HG02938 (cell line): ENCODE data around the gene FBXO39.
"Not testable (repeated sequence)": the region's sequence is repeated elsewhere in the genome, so short reads cannot be mapped to it uniquely, and the experiment has no call there.

ENCODE experiments used
- ATAC-seq: cut with Tn5 transposase; IDR thresholded peaks from one replicate; pipeline ENCODE4 v1.9.1; 2021; ENCODE audit warnings: mild to moderate bottlenecking, moderate library complexity; ENCODE audit not compliant: unreplicated experiment

The FBXO39 gene

DNA sequence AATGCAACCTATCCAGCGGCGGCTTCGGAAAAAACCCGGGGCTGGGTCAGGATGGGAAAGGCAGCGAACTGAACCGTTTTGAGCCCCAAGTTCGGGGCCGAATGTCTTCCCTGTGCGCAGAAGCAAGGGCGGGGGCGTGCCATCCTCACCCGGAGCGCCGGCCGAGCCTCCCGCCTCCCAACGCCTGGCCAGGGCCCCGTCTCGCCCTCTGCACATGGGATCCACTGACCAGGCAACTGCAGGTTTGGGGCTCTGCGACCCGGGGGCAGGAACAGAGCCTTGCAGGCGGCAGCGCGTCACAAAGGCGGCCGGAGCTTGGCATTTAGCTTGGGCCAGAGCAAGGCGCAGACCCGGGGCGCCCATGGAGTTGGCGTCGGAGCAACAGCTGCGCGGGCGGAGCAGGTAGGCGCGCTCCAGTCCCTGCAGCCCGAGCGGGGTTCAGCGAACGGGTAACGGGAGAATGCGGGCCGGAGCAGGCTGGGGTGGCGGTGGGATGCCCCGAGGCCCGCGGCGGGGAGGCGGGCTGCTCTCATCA, at the start of gene FBXO39:
Gene FBXO39 (plus strand): TSS at position 345 of the 535 bp plus-strand sequence. CDS start 3,654 bp downstream, outside the sequence.
- no peak for ATAC-seq

- ATAC-seq, result no peak
Observed at GRCh38 chr17:6729531-6729930, 46.5 kb upstream of the FBXO39 start.

DNA sequence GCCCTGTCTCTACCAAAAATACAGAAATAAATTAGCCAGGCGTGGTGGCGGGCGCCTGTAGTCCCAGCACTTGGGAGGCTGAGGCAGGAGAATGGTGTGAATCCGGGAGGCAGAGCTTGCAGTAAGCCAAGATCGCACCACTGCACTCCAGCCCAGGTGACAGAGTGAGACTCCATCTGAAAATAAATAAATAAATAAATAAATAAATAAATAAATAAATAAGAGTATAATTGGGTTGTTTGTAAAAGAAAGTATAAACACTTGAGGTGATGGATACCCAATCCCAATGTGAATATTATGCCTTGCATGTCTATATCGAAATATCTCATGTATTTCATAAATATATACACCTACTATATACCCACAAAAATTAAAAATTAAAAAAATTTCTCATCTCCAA, 29.4 kb upstream of the FBXO39 start:
- not testable (repeated sequence) for ATAC-seq

DNA sequence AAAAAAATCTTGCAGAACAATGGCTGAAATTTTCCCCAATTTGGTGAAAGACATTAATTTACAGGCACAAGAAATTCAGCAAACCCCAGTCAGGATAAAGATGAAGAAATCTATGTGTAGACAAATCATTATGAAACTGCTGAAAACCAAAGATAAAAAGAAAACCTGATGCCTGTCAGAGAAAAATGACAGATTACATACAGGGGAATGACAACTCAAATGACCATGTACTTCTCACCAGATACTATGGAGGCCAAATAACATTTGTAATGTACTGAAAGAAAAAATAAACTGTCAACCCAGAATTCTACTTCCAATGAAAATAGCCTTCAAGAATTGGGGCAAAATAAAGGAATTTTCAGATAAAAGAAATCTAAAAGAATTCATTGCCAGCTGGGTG, 27.4 kb upstream of the FBXO39 start:
- ATAC-seq, result no peak

DNA sequence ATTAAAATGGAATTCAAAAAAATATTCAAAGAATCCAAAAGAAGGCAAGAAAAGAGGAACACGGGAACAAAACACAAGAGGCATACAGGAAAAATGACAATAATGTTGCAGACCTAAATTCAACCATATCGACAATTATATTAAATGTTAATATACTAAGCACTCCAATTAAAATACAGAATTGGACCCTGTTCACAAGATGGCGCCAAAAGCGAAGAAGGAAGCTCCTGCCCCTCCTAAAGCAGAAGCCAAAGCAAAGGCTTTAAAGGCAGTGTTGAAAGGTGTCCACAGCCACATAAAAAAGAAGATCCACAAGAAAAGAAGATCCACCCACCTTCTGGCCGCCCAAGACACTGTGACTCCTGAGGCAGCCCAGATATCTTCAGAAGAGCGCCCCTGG, 26.5 kb upstream of the FBXO39 start:
- ATAC-seq, result no peak

GRCh38 chr17:6752068-6752909, 23.7 kb upstream of the FBXO39 start:
- no peak for ATAC-seq

- ATAC-seq, result no peak
Observed at GRCh38 chr17:6753006-6753445, 23.0 kb upstream of the FBXO39 start.

- ATAC-seq, result no peak
Observed at GRCh38 chr17:6753546-6753945, 22.5 kb upstream of the FBXO39 start.

DNA sequence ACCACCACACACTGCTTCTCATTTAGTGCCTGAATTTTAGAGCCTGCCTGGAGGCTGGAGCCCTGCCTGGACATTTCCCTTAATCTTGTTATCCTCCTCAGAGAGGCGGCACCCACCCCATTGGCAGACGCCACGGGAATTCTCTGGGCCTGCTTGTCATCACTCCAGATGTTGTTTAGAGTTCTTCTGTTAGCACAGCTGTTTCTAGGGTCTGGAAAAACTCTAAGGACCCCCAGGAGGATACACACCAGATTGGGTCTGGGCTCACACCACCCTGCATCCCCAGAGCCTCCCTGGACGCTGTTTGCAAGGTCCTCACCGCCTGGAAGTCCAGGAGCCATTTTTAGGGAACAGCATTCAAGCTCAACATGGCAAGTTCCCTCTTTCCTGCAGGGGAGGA, 20.7 kb upstream of the FBXO39 start:
- ATAC-seq, result no peak

DNA sequence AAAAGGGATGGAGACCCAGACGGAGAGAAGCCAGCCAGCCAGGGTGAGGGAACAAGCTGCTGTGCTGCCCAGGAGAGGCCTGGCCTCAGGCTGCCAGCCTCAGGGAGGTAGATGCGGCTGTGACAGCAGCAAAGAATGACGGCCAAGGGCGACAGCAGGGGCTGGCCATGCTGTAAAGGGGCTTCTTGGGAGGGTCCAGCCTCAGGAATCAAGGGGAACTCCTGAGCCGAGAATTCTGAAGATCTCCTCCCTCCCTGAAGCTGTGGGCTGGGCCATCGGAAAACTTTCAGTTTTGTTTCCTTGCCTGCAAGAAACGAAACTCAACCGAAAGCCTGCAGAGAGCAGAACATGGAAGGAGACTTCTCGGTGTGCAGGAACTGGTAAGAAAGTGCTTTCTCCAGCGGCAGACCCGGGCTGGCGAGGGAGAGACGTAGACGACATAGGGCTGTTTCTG, 20.3 kb upstream of the FBXO39 start, which contains the start of gene XAF1:
Gene XAF1 (plus strand): TSS at position 316 of the 454 bp plus-strand sequence. CDS start 33 bp downstream, at position 349.
- ATAC-seq, result no peak

GRCh38 chr17:6756425-6757031, 19.5 kb upstream of the FBXO39 start:
- ATAC-seq, result no peak

DNA sequence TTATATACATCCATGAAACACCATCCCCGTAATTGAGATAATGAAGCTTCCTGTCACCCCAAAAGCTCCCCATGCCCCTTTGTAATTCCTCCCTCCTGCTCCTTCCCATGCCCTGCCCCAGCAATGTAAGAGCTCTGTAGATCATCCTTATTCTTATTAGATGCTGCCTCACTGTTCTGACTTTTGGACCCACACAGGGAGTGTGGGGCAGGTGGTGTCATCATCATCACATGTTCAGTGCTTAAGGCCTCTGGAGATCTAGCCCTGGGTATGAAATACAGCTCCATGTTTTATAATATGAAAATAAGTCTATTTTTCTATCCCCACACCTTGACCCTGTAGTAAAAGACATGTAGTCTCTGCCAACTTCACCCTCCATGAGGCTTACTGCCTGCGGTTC, 18.3 kb upstream of the FBXO39 start:
- no peak for ATAC-seq

DNA sequence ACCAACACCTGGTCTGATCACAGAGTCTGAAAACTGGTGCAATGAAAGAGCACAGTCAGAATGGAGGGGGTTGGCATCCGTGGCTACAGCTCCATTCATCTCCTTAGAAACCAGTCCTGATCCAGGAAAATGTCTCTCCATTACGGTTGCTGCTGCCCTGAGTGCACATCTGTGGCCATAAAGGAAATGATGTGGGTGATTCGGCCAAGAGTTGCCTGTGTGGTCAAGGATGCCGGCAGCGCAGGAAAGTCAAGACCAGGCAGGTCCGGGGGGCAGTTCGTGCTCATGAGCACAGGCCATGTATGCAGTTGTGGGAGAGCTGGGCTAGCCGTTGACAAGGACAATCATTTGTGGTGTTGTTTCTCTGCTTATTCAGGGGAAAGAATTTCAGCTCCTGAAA, 14.2 kb upstream of the FBXO39 start:
- no peak for ATAC-seq

DNA sequence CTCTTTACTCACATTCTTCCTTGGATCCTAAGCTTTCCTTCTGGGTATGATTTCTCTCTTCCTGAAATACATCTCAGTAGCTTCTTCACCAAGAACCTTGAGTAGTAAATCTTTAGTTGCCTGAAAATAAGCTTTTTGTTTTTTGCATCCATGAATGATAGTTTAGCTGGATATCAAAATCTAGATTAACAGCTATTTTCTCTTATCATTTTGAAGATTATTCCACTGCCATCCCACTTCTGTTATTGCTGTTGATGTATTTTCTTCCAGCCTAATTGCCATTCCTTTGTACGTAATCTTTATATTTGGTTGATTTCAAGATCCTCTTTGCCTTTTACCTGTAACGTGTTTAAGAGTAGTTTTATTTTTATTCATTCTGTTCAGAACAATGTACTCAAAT, 7.6 kb upstream of the FBXO39 start:
- ATAC-seq, result no peak

DNA sequence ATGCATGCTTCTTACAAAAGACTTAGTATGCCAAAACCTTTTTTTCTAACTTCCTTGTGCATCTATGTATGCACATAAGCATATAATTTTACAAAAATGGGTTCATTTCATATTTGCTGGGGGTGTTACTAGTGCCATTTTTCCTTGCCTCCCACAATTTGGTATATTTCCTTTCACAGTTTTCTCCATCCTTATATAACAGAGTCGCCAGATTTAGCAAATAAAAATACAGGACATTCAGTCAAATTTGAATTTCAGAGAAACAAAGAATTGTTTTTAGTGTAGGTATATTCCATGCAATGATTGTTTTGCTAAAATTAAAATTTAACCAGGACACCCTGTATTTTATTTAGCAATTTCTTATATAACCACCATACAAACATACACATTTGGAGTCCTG, 4.0 kb upstream of the FBXO39 start:
- no peak for ATAC-seq

- ATAC-seq, result not testable (repeated sequence)
Observed at GRCh38 chr17:6774906-6775305, 1.1 kb upstream of the FBXO39 start.

DNA sequence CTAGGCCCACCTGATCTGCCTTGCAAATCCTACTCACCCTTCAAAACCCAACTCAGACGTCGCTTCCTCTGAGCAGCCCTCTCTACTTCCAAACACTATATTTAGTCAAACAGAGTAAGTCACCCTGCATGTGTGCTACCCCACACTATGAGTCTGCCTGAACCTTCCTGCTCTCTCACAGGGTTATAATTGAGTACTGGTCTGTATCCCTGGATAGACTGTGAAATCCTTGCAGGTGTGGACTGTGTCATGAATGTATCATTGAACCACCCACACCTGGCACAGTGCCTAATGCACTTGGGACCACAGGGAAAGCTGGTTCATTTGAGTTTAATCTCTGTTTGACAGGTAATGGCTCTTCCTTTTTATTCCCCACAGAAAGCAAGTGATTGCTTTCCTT, 3.4 kb downstream of the FBXO39 start:
- no peak for ATAC-seq

DNA sequence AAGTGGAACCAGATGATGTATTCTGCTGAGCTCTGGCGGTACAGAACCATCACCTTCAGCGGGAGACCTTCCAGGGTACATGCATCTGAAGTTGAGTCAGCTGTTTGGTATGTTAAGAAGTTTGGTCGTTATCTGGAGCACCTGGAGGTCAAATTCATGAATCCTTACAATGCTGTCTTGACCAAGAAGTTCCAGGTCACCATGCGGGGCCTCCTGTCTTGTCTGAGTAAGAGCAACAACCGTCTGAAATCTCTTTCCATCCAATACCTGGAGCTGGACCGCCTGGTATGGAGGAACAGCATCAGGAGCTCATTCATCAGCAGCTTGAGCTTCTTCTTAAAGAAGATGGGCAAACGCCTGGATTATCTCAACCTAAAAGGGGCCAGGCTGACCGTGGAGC, 4.0 kb downstream of the FBXO39 start:
- no peak for ATAC-seq

DNA sequence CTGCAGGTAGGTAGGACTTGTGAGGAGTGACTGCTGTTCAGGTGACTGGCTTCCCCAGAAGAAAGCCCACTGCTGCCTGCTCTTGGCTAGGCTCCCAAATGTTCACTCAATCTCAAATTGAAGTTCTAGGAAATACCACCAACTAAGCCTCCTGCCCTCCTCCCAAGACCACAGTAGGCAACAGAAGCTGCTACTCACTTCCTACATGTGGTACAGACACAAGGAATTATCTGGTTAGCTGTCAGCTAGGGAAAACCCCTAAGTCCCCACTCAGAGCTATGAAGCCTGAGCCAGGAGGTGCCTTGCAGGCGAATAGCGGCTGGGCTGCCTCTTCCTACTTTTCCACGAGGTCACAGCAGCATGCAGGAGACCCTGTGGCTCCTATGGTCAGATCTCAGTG, 4.9 kb downstream of the FBXO39 start:
- no peak for ATAC-seq

DNA sequence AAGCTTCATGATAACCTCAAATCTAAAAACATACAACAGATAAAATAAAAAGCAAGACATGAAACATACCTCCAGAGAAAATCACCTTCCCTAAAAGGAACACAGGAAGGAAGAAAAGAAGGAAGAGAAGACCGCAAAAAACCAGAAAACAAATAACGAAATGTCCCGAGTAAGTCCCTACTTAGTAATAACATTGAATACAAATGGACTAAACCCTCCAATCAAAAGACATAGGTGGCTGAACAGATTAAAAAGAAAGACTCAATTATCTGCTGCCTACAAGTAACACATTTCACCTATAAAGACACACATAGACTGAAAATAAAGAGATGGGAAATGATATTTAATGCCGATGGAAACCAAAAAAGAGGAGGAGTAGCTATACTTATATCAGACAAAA, 6.2 kb downstream of the FBXO39 start:
- ATAC-seq, result no peak

DNA sequence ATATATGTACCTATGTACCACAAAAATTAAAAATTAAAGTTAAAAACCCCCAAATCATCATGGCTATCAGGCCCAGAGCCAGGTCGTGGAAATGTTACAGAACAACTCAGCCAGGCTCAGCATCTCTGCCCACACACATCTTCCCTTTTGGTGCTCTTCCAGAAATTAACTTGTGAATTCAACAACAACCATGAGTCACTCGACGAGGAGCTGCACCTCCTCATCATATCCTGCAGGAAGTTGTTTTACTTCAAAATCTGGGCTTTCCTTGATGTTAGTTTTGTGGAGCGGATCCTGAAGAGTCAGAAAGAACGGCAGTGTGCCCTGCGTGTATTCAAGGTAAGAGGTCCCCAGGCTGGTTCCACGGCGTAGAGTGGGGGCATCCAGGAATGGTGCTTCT, 10.6 kb downstream of the FBXO39 start:
- no peak for ATAC-seq
